ENCODE data around the gene GRIK4. TPM values are rescaled to one million over a fixed set of nuclear protein-coding genes. Genes with fewer than 3 reads are reported as not detected.
"Not testable (repeated sequence)": the region's sequence is repeated elsewhere in the genome, so short reads cannot be mapped to it uniquely, and the experiment has no call there.

The GRIK4 gene
- total RNA-seq, 1 donor from 2014 or later: 0.11 TPM

GRCh38 chr11:121031167-121031566 is 519.6 kb downstream of the GRIK4 start:
- DNase-seq (no peak), ATAC-seq (ENCODE audit: poor library complexity) (no peak)
- intact Hi-C loops (cut with DNase I): no loop called here

- DNase-seq; ATAC-seq (ENCODE audit: poor library complexity); intact Hi-C loops (cut with DNase I): not testable (repeated sequence)
These were observed 520.1 kb downstream of the GRIK4 start for GRCh38 chr11:121031648-121032047.

- intact Hi-C loops (cut with DNase I): no loop called here
- ATAC-seq (ENCODE audit: poor library complexity): no peak
These were observed 521.0 kb downstream of the GRIK4 start for GRCh38 chr11:121032546-121032945.

GRCh38 chr11:121033635-121034034 is 522.1 kb downstream of the GRIK4 start:
- DNase-seq: no peak
- intact Hi-C loops (cut with DNase I): no loop called here

More at GRCh38 chr11:121032546-121032945, 521.0 kb downstream of the GRIK4 start:
- no peak for DNase-seq

GRCh38 chr11:121035169-121035755 is 523.7 kb downstream of the GRIK4 start:
- DNase-seq (no peak), ATAC-seq (ENCODE audit: poor library complexity) (no peak)
- intact Hi-C loops (cut with DNase I): no loop called here

More at GRCh38 chr11:121033635-121034034, 522.1 kb downstream of the GRIK4 start:
- ATAC-seq (ENCODE audit: poor library complexity): no peak

- ATAC-seq (ENCODE audit: poor library complexity) (no peak), DNase-seq (no peak)
- intact Hi-C loops (cut with DNase I): no loop called here
These were observed 524.2 kb downstream of the GRIK4 start for GRCh38 chr11:121035780-121036179.

GRCh38 chr11:121037016-121037415 is 525.5 kb downstream of the GRIK4 start:
- no peak for DNase-seq
- intact Hi-C loops (cut with DNase I): no loop called here
- ATAC-seq (ENCODE audit: poor library complexity): no peak

Other genes with a start within 250 kb of the GRIK4 start
- gene TLCD5, start 186.4 kb upstream of the GRIK4 start, total RNA-seq: 7.3 TPM
- gene ARHGEF12, start 175.3 kb upstream of the GRIK4 start, total RNA-seq: 81.7 TPM